ENCODE data around the gene NPC1.
"Not testable (repeated sequence)": the region's sequence is repeated elsewhere in the genome, so short reads cannot be mapped to it uniquely, and the experiment has no call there.

Gene NPC1

DNA sequence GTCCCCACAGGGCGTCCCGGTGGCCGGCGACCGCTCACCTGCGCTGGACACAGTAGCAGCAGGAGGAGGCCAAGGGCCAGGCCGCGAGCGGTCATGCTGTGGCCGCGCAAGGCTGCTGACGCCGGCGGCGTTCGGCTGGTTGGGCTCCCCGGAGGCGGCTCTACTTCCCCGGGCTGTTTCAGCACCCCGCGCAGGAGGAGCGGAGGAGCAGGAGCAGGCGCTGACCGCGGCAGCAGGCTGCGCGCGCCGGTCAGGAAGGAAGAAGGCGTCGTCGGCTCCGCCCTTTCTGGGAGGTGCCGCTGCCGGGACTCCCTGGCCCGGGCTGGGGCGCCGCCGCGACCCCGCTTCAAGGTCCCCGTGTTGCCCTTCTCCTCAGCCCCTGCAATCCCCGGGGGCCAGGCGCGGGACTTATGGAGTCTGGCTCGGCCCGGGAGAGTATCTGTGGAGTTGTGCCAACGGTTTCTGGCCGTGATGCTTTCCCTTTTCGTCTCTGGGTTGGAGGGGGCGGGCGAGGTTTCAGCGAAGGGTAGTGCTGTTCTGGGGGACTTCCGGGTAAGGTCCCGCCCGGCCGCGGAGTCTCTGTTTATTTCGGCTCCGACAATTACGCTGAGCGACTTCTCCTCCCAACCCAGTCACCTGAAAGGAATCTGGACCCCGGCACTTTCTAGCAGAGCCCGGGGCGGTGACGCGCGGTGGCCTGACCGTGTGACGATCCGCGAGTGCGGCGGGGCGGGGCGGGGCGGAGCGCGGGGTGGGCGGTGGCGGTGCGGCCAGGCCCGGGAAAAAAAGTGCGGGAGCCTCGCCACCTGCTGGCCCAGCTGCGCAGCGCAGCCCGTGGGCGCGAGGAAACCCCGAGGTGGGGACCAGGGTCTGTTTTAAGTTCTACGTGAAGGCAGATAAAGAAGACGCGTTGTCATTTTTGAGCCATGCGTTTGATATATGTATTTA, at the start of gene NPC1:
Gene NPC1, minus strand, starts transcription at position 258 of the 948 bp plus-strand sequence. Its CDS starts 163 bp downstream, at position 95.
- DNase-seq = peak; percentile 97

DNA sequence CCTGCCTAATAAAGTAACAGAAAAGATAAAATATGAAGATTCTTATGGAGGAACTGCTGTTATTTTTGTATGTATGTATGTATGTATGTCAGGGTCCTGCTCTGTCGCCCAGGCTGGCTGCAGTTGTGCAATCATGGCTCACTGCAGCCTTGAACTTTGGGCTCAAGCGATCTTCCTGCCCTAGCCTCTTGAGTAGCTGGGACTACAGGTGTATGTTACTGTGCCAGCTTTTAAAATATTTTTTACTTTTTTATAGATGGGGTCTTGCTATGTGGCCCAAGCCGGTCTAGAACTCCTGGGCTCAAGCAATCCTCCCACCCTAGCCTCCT, 49.7 kb upstream of the NPC1 start:
- DNase-seq = no peak

DNA sequence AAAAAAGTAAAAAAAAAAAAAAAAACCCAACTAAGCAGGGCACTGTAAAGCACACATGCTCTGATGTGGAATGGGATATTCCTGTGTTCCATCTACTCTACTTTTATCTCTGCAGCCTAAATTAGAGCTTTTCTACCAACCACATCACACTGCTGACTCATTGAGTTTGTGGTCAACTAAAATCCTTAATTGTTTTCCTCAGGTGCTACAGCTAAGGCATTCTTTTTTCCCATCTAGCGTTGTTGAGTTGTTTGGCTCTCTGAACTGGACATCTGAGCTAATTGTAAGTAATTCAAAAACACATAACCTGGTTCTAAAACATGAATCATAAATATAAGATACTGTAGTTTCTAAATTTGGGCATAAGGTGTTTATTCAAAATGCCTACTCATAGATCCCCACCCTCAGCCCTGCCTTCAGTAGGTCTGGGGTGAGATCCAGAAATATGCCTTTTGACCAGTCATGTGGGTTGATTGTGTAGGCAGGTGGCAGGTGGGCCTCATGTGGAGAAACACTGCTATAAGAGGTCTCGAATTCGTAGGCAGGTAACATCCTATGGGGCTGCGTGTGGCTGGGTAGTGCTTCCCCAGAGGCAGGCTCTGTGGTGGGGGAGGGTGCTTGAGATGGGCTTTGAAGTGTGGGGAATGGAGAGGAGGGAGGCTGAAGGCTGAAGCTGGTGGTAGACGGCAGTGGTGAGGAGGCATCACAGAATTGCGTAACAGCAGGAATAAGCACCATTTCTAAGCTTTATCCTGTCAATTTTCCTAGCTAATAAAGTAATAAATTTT, 49.2 kb upstream of the NPC1 start:
- no peak for DNase-seq

DNA sequence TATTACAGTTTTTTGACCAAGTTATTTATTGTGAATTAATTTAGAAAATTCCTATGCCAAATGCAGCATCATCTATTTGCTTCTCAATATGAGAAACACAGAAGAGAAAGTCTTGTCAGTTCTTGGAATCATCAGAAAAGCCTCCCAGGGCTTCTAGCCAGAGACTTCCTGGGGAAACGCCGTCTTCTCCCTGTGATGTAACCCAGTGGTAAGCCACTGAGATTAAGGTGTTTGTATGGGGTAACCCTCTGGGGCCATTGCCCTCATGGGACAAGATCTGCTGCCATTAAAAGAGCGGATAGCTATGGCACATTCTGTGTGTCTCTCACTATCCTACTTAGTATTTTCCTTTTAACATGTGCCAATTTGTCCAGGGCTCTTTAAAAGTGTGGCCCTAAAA, 48.4 kb upstream of the NPC1 start:
- no peak for DNase-seq

DNA sequence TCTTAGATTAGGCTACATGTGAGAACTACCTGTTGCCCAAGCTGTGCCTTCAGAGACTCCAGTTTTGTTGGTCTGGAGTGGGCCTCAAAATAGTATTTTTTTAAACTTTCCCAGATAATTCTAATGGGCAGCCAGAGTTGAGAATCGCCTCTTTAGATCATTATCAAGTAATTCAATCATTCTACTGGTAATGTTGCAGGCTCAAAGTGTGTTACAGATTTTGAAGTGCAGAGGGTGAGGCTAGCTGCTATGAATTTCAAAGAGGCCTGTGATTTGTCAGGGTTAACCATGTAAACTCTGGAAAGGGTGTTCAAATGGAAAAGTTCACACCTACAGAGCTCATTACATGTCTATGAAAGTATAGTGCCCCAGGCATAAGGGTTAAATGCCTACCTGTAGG, 46.3 kb upstream of the NPC1 start:
- DNase-seq = no peak

DNA sequence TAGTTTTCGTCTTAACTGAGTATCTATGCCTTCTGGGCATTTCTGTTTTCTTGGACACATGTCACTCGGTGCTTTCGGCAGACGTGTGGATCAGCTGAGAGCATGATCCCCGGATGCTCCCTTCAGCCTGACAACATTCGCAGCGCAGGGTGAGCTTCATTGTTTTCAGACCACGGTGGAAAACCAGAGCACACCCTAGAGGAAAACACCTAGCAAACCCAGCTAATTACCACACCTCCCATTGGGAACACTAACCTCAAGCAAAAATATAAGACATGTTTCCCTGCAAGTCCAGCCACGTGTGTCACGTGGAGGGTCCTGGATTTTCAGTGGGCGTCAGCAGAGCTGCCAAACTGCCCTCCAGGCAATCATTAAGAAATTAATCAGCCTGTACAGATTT, 45.4 kb upstream of the NPC1 start:
- no peak for DNase-seq

DNA sequence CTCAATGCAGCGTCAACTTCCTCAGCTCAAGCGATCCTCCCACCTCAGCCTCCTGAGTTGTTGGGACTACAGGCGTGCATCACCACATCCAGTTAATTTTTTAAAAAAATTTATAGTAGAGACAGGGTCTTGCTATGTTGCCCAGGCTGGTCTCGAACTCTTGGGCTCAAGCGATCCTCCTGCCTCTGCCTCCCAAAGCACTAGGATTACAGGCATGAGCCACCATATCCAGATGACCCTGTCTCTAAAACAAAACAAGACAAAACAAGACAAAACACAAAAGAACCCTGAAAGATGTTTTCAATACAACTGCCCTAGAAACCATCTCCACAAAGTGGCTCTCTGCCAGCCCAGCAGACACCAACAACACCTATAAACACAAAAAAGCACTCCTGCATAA, 45.0 kb upstream of the NPC1 start:
- DNase-seq = no peak

DNA sequence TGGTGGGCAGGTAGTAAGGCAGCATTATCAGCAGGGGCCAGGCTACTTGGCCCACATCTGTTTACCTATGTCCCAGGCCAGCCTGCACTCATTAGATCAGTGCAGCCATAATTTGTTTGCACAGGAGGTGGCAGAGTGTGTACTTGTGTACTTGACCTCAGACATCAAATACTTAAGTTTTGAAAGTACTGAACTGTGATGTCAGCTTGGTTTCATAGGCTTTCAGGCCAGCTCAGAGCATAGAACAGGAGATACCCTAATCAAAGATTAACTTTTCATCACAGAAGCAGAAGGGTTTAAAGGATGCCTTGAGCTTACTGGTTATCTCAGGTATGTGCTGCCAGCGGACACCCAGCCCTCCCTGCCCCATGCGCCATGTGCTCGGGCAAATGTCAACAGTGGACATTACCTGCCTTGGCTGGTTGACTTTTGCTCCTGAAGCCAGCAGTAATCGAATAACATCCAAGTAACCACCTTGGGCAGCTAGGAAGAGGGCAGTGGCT, 43.2 kb upstream of the NPC1 start:
- no peak for DNase-seq

DNA sequence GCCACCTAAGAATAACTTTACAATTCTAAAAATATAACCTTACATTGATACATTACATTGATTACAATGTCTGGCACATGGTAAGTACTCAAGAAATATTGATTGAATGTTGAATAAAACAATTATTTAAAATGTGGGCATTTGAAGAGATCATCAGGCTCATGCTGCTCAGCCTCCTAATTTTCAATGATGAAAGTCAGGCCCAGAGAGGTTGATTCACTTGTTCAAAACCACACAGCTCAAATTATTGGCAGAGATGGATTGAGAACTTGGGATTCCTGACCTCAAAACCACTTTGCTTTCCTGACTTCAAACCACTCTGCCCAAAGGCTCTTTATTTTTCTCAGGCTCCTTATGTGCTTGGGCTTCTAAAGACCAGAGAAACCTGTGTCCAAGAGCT, 41.7 kb upstream of the NPC1 start:
- DNase-seq = no peak

DNA sequence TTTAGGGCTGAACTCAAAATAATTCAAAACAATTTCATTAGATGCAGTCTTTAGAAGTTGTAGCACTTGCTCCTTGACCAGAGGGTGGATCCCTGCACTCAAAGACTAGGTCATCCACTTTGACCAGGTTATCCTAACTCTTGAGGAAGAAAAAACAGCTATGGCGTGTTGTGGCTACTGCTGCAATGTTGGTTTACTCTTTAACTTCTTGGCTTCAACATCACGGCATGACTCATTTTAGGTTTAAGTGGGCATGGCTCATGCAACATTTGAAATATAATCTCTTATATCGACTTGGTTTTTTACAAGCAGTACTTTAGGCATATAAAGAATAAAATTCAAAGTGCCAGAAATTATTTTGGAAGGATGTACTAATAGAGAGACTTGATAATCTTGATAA, 41.0 kb upstream of the NPC1 start:
- no peak for DNase-seq

DNA sequence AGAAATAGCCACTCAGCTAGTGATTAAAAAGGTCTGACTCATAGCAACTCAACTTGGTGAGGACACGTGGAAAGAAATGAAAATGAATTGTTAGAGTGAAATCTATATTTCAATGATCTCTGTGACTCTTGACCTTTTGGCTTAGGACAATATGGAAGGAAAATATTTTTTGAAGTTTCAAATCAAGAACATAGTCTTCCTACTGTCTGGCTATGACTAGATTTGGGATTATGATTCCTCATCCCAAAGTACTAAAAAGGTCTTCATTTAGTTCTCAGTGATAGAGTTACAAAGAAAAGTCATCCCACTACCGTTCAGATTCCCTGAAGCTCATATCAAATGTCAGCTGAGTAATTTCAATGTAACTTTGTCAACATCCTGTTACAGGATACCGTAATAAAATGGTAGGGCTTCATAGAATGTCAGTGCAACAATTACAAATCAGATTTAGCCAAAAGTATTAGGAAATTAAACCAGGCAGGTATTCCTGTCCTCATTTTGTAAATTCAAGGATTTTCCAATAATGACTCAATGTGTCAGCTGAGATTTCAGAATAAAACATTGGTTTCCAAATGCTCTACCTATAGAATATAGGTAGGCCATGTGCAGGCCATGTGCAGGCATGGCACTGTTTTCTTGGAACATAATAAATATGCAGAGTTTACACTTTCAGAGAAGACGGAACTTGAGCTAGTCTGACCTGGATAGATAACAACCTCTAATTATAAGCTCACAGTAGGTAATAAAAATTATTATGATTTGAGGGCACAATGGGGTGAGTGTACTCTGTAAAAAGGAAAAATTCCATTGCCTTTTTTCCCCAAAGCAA, 40.4 kb upstream of the NPC1 start:
- DNase-seq = no peak

DNA sequence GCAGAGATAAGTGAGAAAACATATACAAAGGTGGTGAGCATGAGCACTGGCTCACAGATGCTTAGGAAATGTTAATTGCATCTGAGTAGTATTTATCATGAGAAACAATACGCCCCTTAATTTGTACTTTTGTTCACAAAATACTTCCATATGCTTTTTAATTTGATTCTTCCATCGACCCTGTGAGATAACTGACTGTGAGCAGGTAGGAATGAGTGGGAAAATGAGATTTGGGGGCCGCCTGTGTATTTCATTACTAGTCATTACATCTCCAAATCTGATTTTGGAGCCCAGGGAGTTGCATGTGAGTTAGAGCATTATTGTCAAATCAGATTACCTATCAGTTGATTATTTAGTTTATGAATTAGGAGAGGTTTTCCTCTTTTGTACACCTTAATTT, 36.7 kb upstream of the NPC1 start:
- DNase-seq = no peak

DNA sequence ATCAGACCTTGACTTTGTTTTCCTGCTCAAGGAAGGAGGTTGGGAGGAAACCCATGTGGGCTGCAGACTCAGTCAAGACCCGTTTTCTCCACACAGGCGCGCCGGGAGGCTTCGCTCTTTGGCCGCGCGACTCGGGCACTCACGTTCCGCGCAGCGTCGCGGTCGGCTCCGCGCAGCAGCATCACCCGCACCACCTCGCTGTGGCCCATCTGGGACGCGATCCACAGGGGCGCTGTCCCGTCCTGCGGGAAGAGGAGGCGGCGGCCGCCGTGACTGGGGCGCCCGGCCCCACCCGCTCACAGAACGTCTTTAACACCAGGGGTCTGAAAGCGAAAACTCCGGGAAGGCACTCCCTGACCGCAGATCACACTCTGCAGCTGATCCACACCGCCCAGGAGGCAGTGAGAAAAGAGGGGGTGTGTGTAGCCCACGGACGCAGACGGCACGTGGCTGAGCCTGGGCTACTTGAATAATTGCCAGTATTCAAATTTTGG, 33.1 kb upstream of the NPC1 start:
- peak; percentile 59 for DNase-seq

DNA sequence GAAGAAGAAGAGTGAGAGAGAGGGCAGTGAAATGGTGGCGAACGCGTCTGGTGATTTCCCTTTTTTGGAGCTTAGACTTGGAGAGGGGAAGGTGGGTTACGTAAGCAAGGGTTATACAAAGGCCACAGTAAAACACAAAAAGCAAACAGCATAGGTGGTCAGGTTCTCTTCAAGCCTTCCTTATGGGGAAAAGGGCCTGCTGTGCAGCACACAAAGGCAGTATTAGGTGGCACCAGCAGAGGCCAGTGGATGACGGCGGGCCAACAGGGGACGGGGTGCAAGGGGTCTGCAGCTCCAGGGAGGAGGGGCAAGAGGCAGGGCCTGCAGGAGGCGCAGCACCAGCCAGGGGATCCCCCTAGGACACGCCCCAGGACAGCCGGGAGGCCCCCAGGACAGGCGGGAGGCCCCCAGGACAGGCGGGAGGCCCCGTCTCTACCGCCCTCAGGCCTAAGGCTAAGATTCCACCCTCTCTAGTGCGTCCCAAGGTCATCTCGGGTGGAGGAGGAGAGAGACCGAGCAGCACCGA, 32.6 kb upstream of the NPC1 start:
- DNase-seq = no peak

DNA sequence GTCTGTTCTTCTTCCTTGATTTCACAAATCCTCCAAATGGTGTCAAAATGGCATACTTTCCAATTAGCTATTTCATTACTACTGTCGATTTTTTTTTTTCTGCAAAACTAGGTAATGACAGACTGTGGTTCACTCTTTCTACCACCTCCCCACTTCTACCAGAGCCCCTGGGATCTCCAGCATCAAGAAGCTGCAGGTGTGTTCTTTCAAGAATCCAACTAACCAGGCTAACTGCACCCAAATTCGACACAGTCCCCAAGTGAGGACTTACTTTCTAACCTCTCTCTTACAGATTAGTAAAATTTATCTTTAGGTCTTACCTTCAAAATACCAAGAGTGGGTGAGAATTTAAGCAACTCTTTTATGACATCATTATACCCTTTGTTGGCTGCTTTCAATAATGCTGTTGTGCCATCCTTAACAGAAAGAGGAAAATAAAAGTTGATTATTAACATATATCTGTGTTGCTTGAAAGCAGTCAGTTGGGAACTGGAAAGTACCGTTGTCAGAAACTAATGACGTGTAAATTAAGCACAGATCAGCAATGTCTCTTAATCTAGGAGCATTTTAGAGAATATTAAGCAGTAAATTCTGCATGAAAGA, 31.2 kb upstream of the NPC1 start:
- no peak for DNase-seq

DNA sequence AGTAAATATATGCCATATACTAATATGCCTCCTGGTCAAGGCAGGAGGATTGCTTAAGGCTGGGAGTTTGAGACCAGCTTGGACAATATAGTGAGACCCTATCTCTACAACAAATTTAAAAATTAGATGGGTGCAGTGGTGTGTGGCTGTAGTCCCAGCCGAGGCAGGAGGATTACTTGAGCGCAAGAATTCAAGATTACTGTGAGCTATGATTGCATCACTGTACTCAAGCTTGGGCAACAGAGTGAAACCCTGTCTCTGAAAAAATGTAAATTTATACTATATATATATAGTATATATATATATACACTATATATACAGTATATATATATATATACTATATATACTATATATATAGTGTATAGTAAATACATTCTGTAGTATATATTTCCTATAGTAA, 30.0 kb upstream of the NPC1 start:
- DNase-seq = no peak

DNA sequence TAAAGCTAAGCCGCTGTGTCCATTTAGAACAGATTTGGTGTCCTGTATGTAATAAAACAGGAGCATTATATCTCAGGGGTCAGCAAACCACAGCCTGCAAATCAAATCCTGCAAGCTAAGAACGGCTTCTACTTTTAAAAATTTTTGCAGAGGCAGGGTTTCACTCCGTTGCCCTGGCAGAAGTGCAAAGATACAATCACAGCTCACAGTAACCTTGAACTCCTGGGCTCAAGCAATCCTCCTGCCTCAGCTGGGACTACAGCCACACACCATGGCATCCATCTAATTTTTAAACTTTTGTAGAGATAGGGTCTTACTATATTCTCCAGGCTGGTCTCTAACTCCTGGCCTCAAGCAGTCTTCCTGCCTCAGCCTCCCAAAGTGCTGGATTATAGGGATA, 28.6 kb upstream of the NPC1 start:
- no peak for DNase-seq

DNA sequence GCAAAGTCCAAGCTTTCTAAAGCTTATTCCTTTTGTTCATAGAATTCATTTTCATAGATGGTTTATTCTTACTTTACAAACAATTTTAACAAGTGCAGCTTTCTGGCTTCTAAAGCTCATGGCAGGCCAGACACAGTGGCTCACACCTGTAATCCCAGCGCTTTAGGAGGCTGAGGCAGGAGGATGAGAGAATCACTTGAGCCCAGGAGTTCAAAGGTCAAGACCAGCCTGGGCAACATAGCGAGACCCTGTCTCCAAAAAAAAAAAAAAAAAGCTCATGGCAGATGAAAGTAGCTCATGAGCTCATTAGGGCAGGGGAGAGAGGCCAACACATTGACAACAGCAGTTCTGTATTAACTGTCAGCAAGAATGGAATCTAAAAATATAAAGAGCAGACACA, 28.1 kb upstream of the NPC1 start:
- DNase-seq = no peak

DNA sequence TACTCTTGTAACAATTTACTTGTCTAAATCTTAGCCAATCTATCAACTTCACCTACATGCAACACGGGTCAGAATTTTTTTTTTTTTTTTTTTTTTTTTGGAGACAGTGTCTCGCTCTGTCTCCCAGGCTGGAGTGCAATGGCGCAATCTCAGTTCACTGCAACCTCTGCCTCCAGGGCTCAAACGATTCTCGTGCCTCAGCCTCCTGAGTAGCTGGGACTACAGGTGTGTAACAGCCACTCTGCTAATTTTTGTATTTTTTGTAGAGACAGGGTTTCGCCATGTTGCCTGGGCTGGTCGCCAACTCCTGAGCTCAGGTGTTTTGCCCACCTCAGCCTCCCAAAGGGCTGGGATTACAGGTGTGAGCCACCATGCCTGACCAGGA, 26.8 kb upstream of the NPC1 start:
- not testable (repeated sequence) for DNase-seq

DNA sequence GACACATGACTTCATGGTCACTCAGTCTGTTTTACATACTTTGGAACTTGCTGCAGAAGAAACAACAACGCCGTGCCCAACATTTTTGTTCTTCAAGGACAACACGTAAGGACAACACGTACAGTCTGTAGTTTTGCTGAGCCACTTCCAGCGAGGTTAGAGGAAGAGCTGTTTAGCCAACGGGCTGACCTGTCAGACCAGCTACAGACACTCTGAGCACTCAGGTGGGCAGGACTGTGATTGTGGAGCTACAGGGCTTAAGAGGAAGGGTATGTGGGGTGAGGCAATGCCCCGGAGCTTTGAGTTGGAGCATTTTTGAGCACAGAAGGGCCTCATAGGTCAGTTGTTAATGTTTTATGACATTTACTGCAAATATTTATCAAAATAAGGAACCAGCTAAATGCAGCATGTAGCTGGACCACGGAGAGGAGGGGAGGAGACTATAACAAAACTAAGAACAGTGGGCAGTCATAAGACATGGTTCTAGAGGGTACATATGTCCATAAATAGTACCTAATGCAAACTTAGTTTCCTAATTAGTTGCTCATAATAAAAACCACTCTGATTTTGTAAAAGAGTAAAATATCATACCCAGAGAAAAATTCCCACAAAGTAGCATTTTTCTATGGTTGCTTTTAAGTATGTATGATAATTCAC, 26.3 kb upstream of the NPC1 start:
- no peak for DNase-seq

DNA sequence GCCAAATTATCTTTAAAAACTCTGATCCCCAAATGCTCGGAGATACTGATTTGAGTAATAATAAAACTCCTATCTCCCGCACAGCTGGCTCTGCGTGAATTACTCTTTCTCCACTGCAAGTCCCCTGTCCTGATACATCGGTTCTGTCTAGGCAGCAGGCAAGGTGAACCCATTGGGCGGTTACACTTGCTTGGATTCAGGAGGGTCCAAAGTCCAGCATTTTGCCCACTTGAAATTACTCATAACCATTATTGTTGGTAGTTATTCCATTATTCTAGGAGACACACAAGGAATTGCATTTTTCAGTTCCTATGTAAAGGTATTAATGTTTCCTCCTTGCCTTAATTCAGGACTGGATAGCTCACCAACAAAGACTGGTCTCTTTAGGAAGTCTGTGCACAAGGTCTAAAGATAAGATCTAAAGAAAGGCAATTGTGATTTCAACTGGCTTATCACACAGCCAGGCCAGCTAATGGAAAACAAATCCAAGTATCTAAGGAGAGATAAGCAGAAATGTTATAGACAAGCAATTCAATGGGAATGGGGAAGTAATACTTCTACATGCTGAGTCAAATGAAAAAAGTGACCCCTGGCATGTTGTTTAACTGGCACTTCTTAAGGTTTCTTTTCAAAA, 23.2 kb upstream of the NPC1 start:
- DNase-seq = no peak

All from activated CD8-positive, alpha-beta memory T cell treated with anti-CD3 and anti-CD28 coated beads for 24 hours (primary cell).